GM12865 (cell line): ENCODE results near the gene TBC1D2B.
"Not testable (repeated sequence)": the region's sequence is repeated elsewhere in the genome, so short reads cannot be mapped to it uniquely, and the experiment has no call there.

ENCODE experiments used
- DNase-seq: peaks from one replicate; pipeline ENCODE4 v3.0.0; 2010; ENCODE audit warnings: low read depth
- H3K4me3 ChIP-seq: 2 replicates; pipeline ENCODE4 v1.5.1; 2011; ENCODE audit warnings: mild to moderate bottlenecking, low read depth, low read length, control low read depth
- CTCF ChIP-seq: IDR thresholded peaks from 2 replicates; pipeline ENCODE4 v1.5.1; 2011; ENCODE audit warnings: low read length, control low read depth, low read depth, inconsistent platforms; ENCODE audit not compliant: insufficient read depth; ENCODE audit errors: missing control alignments

Gene TBC1D2B

DNA sequence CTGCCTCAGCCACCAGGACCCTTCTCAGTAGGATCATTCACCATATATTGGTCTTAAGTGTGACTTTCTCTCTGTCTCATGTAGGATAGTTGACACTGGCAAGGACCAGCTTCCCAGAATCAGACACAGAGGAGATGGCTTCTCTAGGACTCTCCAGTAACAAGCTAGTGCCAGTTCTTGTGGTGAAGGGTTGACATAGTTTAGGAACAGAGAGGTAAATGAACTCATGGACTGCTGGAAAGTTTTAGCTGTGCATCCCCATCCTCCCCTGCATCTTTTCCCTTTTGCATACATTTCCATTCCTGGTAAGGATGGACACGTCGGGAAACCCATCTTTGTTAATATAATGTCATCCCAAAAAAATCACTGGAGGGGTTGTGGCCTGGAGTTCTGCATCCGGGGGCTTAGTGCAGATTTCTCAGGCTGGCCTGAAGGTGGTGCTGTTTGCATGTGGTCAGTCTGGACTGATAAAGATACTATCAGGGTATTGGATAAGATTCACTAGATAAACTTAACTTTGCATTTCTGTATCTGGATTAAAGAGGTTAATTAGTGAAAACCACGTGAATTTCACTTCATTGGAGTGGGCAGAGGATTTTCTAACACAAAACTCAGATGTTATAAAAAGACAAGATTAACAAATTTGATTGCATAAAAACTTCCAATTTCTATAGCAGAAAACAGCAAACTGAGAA, 110.8 kb downstream of the TBC1D2B start:
- no peak overlapping the region for H3K4me3 ChIP-seq
- TF ChIP-seq CTCF, result peak; percentile 83
- peak; percentile 57 for DNase-seq

DNA sequence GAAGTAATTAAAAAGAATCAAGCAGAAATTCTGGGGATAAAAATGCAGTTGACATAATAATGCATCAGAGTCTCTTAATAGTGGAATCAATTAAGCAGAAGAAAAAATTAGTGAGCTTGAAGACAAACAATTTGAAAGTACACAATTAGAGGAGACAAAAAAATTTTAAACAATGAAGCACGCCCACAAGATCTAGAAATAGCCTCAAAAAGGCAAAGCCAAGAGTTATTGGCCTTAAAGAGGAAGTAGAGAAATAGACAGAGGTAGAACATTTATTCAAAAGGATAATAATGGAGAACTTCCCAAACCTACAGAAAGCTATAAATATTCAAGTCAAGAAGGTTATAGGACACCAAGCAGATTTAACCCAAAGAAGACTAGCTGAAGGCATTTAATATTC, 113.3 kb downstream of the TBC1D2B start:
- no peak overlapping the region for H3K4me3 ChIP-seq
- TF ChIP-seq CTCF, result no peak
- DNase-seq, result no peak

GRCh38 chr15:77959432-77959879, 118.1 kb downstream of the TBC1D2B start:
- peak overlapping the region; percentile 37 for H3K4me3 ChIP-seq
- peak; percentile 77 for DNase-seq
- peak; percentile 95 for TF ChIP-seq CTCF

DNA sequence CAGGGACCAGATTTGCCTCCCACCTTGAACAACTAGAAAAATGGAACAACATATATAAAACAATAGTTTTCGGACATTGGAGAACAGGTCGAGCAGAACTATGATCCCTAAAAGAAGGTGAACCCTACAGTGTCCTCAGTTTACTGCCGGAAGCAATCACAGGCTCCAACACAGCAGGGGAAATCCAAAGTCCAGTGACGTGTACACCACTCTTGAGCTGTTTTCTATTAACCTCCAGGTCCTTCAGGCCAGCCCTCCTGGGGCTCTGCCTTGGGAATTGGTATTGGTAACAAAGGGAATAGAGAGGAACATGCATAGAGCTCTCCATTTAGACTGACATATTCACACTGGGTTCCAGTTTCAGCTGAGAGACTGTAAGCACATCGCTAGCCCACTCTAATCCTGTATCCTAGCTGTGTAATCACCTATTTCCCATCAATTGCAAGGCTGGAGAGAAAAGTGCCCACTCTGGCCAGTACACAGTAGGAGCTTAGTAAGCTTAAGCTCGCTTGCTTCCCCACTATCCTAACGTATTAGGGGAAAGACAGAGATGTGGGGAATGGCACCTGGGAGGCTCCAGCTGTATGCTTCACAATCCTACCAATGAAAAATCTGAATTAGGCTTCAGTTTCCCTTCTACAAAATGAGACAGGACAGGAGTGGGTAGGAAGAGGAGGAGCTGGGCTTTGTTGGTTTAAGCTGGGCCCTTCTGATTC, 118.6 kb downstream of the TBC1D2B start:
- DNase-seq, H3K4me3 ChIP-seq: not testable (repeated sequence)

- DNase-seq, H3K4me3 ChIP-seq: not testable (repeated sequence)
Observed at GRCh38 chr15:77958021-77958420, 119.5 kb downstream of the TBC1D2B start.

DNA sequence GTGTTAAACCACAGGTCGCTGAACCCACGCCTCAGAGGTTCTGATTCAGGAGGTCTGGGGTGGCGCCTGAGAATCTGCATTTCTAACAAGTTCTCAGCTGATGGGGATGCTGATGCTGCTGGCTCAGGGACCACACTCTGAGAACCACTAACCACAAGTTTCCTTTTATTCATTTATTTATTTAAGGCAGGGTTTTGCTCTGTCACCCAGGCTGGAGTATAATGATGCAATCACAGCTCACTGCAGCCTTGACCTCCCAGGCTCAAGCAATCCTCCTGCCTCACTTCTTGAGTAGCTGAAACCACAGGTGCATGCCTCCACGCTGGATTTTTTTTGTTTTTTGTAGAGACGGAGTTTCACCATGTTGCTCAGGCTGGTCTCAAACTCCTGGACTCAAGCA, 123.6 kb downstream of the TBC1D2B start:
- DNase-seq, result peak; percentile 64
- H3K4me3 ChIP-seq, result not testable (repeated sequence)

DNA sequence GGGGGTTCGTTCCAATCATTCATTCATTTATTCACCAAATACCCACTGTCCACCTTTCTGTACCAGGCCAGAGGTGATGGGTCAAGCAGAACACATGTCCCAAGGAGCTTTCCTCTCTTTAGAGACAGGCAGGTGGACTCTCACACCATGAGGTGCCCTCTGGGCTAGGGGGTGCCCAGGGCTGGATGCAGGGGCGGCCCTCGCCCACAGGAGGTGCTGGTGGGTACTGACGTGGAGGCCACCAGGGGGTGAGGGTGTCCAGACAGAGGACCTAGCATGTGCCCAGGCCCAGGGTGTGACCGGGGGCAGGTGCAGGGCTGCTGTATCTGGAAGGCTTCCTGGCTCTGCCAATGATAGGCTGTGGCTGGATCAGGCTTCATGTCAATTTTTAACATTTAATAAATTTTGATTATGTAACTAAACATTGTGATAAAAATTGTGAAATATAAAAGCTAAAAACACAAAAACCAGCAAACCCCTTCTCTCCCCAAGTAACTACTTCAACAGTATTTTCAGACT, 124.5 kb downstream of the TBC1D2B start:
- DNase-seq, H3K4me3 ChIP-seq: not testable (repeated sequence)

GRCh38 chr15:77951105-77951786, 126.3 kb downstream of the TBC1D2B start:
- not testable (repeated sequence) for H3K4me3 ChIP-seq, DNase-seq

DNA sequence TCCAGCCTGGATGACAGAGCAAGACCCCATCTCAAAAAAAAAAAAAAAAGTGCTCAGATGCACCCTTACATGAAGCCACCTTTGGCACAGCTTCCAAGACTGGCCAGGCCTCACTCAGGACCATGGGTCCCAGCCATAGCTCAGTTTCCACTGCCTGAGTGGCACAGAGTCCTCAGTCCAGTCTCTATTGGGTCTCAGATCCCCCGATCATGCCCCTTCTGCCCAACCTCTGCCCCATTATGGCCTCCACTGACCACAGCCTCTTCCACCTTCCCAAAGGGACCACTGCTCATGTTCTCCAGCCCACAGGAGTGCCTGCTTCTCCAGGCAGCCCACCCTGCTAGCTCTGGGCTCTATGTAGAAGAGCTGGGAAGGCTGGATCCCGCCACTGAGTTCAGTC, 127.0 kb downstream of the TBC1D2B start:
- DNase-seq, H3K4me3 ChIP-seq: not testable (repeated sequence)

GRCh38 chr15:77945566-77945965, 131.9 kb downstream of the TBC1D2B start:
- DNase-seq, result no peak
- TF ChIP-seq CTCF, result no peak
- H3K4me3 ChIP-seq, result no peak overlapping the region
